GM12873 (cell line): ENCODE measurements around the gene LPXN.

Source experiments
- CTCF ChIP-seq: IDR thresholded peaks from 2 replicates; pipeline ENCODE4 v1.5.1; 2012; ENCODE audit warnings: low read depth, mild to moderate bottlenecking, moderate library complexity, low read length, control low read depth; ENCODE audit not compliant: insufficient read depth; ENCODE audit errors: missing control alignments

LPXN gene

GRCh38 chr11:58503361-58503856 is 72.2 kb downstream of the LPXN start:
- no peak for TF ChIP-seq CTCF

GRCh38 chr11:58502004-58502403 is 73.7 kb downstream of the LPXN start:
- TF ChIP-seq CTCF: no peak

- TF ChIP-seq CTCF: no peak
Observed at GRCh38 chr11:58498464-58498863, 77.2 kb downstream of the LPXN start.

- TF ChIP-seq CTCF: no peak
Observed at GRCh38 chr11:58497951-58498350, 77.7 kb downstream of the LPXN start.

GRCh38 chr11:58495906-58496305 is 79.8 kb downstream of the LPXN start:
- no peak for TF ChIP-seq CTCF

GRCh38 chr11:58494101-58494500 is 81.6 kb downstream of the LPXN start:
- no peak for TF ChIP-seq CTCF

- no peak for TF ChIP-seq CTCF
Observed at GRCh38 chr11:58493676-58494075, 82.0 kb downstream of the LPXN start.
